ENCODE results near the gene ZSWIM7. TPM values are rescaled to one million over a fixed set of nuclear protein-coding genes. Genes with fewer than 3 reads are reported as not detected.

ZSWIM7 gene
- polyA plus RNA-seq, 3 donors: 43.1 to 70.1 (median 67.1) TPM

GRCh38 chr17:15971098-15971678 lies 28.3 kb downstream of the ZSWIM7 start:
- peak overlapping the region in 6 of 7 donors; percentile 40 to 75 (median 54) for H3K27ac Mint-ChIP-seq
- Histone ChIP-seq H3K4me2 (replicated peaks; ENCODE audit: extremely low read depth, low read length, poor library complexity, severe bottlenecking) (no peak overlapping the region), H3K9ac (ENCODE audit: insufficient read depth, low read length, poor library complexity, severe bottlenecking) (no peak overlapping the region), H3K36me3 (replicated peaks in 1 of 2; ENCODE audit: control insufficient read depth in 1 of 2, insufficient read depth in 2 of 2, low read length in 2 of 2) (peaks cover 15 to 24% of the 10 kb centered on the region in 2 donors), H2AFZ (ENCODE audit: insufficient read depth, low read depth, low read length, poor library complexity, severe bottlenecking) (no peak overlapping the region), H3K4me1 (ENCODE audit: control insufficient read depth in 1 of 2, insufficient read depth in 2 of 2, low read length in 2 of 2) (peaks cover 30 to 33% of the 10 kb centered on the region in 2 donors), H3K27me3 (ENCODE audit: control insufficient read depth in 2 of 2, insufficient read depth in 2 of 2, low read length in 2 of 2) (no peaks in the 10 kb centered on the region), H3K4me3 (replicated peaks in 1 of 3; ENCODE audit: low read depth in 2 of 3, low read length in 3 of 3) (no peak overlapping the region), H3K27ac (ENCODE audit: low read depth in 1 of 2, low read length in 2 of 2) (peak overlapping the region in 1 of 2 donors; percentile 36), H4K20me1 (ENCODE audit: insufficient read depth, low read length) (no peaks in the 10 kb centered on the region), H3K79me2 (ENCODE audit: insufficient read depth, low read length) (peaks cover 8% of the 10 kb centered on the region), H3K9me3 (replicated peaks in 1 of 2; ENCODE audit: control insufficient read depth in 1 of 2, insufficient read depth in 1 of 2, low read length in 2 of 2) (no peaks in the 10 kb centered on the region)
- peak in 1 of 3 donors; percentile 24 for DNase-seq
- H3K27me3 Mint-ChIP-seq (ENCODE audit: low read depth in 3 of 3): peaks cover 0 to 5% (median 0%) of the 10 kb centered on the region in 3 donors
- H3K4me1 Mint-ChIP-seq: peaks cover 37% of the 10 kb centered on the region
- TF ChIP-seq CTCF (IDR thresholded peaks at IDR 0.05): no peak
- no peak overlapping the region for H3K4me3 Mint-ChIP-seq
- intact Hi-C loops (cut with micrococcal nuclease): no loop called here
- no peaks in the 10 kb centered on the region for H3K9me3 Mint-ChIP-seq
- H3K36me3 Mint-ChIP-seq: peaks cover 32 to 40% of the 10 kb centered on the region in 2 donors
- 100% methylated on average over 2 of the region's 5 CpGs for WGBS (ENCODE audit: insufficient coverage)

DNA sequence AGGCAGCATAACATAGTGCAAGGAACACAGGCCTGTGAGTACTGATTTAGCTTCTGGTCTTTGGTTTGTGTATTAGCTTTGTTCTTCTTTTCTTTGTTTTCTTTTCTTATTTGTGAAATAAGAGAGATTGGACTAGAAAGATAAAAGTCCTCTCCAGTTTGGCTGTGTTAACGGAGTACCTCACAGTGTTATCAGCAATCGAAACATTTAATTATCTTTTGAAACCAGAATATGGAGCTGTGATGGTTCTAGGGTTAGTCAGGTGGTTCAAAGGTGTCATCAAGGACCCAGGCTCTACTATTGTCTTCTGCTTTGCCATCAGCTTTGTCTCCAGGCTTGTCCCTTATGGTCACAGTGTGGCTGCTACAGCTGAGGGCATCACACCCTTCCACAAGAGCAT lies 29.0 kb downstream of the ZSWIM7 start:
- Mint-ChIP-seq H3K9me3 (no peaks in the 10 kb centered on the region), H3K4me3 (no peak overlapping the region), H3K36me3 (peaks cover 31 to 35% of the 10 kb centered on the region in 2 donors), H3K27me3 (ENCODE audit: low read depth in 3 of 3) (peaks cover 0 to 5% (median 0%) of the 10 kb centered on the region in 3 donors), H3K4me1 (peaks cover 44% of the 10 kb centered on the region), H3K27ac (peak overlapping the region in 1 of 7 donors; percentile 74)
- Histone ChIP-seq H3K4me3 (replicated peaks in 1 of 3; ENCODE audit: low read depth in 2 of 3, low read length in 3 of 3) (no peak overlapping the region), H3K36me3 (replicated peaks in 1 of 2; ENCODE audit: control insufficient read depth in 1 of 2, insufficient read depth in 2 of 2, low read length in 2 of 2) (peaks cover 12 to 21% of the 10 kb centered on the region in 2 donors), H3K4me2 (replicated peaks; ENCODE audit: extremely low read depth, low read length, poor library complexity, severe bottlenecking) (no peak overlapping the region), H3K79me2 (ENCODE audit: insufficient read depth, low read length) (peaks cover 8% of the 10 kb centered on the region), H3K4me1 (ENCODE audit: control insufficient read depth in 1 of 2, insufficient read depth in 2 of 2, low read length in 2 of 2) (peaks cover 37 to 40% of the 10 kb centered on the region in 2 donors), H3K9ac (ENCODE audit: insufficient read depth, low read length, poor library complexity, severe bottlenecking) (no peak overlapping the region), H4K20me1 (ENCODE audit: insufficient read depth, low read length) (no peaks in the 10 kb centered on the region), H3K9me3 (replicated peaks in 1 of 2; ENCODE audit: control insufficient read depth in 1 of 2, insufficient read depth in 1 of 2, low read length in 2 of 2) (no peaks in the 10 kb centered on the region), H3K27ac (ENCODE audit: low read depth in 1 of 2, low read length in 2 of 2) (peak overlapping the region in 1 of 2 donors; percentile 36), H2AFZ (ENCODE audit: insufficient read depth, low read depth, low read length, poor library complexity, severe bottlenecking) (no peak overlapping the region), H3K27me3 (ENCODE audit: control insufficient read depth in 2 of 2, insufficient read depth in 2 of 2, low read length in 2 of 2) (no peaks in the 10 kb centered on the region)
- no peak for TF ChIP-seq CTCF (IDR thresholded peaks at IDR 0.05)
- intact Hi-C loops (cut with micrococcal nuclease): no loop called here
- DNase-seq: no peak
- no CpG with 5 or more reads among the region's 2 CpGs for WGBS (ENCODE audit: insufficient coverage)
